ENCODE results near the gene CKLF. TPM values are rescaled to one million over a fixed set of nuclear protein-coding genes. Genes with fewer than 3 reads are reported as not detected.
A peak's percentile ranks its signal among the peaks of the same experiment; 100 is the strongest.

CKLF gene
- total RNA-seq, 2 donors from 2014 or later = 22.5 to 40.7 TPM

- 85 to 87% methylated on average over 14 to 18 of the region's 18 CpGs for WGBS, 2 experiments (ENCODE audit: insufficient coverage in 1 of 2, insufficient read length in 1 of 2)
- no peaks in the 10 kb centered on the region for H3K27me3 Mint-ChIP-seq (ENCODE audit: insufficient read depth)
- Histone ChIP-seq H3K9ac (ENCODE audit: extremely low read depth, low read length, poor library complexity, severe bottlenecking) (no peak overlapping the region), H3K4me3 (ENCODE audit: low read length) (no peak overlapping the region), H3K9me3 (ENCODE audit: control insufficient read depth, low read length) (no peaks in the 10 kb centered on the region), H3K4me1 (ENCODE audit: control insufficient read depth, insufficient read depth, low read length) (peaks cover 5% of the 10 kb centered on the region), H3K36me3 (ENCODE audit: control insufficient read depth, insufficient read depth, low read length) (no peaks in the 10 kb centered on the region), H3K27me3 (ENCODE audit: control insufficient read depth, insufficient read depth, low read length, poor library complexity, severe bottlenecking) (no peaks in the 10 kb centered on the region), H3K27ac (ENCODE audit: low read depth, low read length) (no peak overlapping the region)
- DNase-seq = peak; percentile 48
- peak overlapping the region; percentile 13 for H3K27ac Mint-ChIP-seq
- peaks cover 2% of the 10 kb centered on the region for H3K36me3 Mint-ChIP-seq (ENCODE audit: low read depth)
- no peak overlapping the region for H3K4me3 Mint-ChIP-seq
- TF ChIP-seq, protein P1, sequence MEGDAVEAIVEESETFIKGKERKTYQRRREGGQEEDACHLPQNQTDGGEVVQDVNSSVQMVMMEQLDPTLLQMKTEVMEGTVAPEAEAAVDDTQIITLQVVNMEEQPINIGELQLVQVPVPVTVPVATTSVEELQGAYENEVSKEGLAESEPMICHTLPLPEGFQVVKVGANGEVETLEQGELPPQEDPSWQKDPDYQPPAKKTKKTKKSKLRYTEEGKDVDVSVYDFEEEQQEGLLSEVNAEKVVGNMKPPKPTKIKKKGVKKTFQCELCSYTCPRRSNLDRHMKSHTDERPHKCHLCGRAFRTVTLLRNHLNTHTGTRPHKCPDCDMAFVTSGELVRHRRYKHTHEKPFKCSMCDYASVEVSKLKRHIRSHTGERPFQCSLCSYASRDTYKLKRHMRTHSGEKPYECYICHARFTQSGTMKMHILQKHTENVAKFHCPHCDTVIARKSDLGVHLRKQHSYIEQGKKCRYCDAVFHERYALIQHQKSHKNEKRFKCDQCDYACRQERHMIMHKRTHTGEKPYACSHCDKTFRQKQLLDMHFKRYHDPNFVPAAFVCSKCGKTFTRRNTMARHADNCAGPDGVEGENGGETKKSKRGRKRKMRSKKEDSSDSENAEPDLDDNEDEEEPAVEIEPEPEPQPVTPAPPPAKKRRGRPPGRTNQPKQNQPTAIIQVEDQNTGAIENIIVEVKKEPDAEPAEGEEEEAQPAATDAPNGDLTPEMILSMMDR (conservative IDR thresholded peaks at IDR 0.05) = no peak
- H3K4me1 Mint-ChIP-seq = peaks cover 11% of the 10 kb centered on the region
- no peaks in the 10 kb centered on the region for H3K9me3 Mint-ChIP-seq
These were observed 10.7 kb upstream of the CKLF start for GRCh38 chr16:66541388-66542355.

- Mint-ChIP-seq H3K4me3 (no peak overlapping the region), H3K36me3 (ENCODE audit: low read depth) (peaks cover 2% of the 10 kb centered on the region), H3K27me3 (ENCODE audit: insufficient read depth) (no peaks in the 10 kb centered on the region), H3K27ac (peak overlapping the region; percentile 13), H3K9me3 (no peaks in the 10 kb centered on the region), H3K4me1 (peaks cover 11% of the 10 kb centered on the region)
- no peak overlapping the region for H3K4me3 ChIP-seq (ENCODE audit: low read length)
- no peak overlapping the region for H3K27ac ChIP-seq (ENCODE audit: low read depth, low read length)
- no peaks in the 10 kb centered on the region for H3K27me3 ChIP-seq (ENCODE audit: control insufficient read depth, insufficient read depth, low read length, poor library complexity, severe bottlenecking)
- H3K36me3 ChIP-seq (ENCODE audit: control insufficient read depth, insufficient read depth, low read length) = no peaks in the 10 kb centered on the region
- H3K9me3 ChIP-seq (ENCODE audit: control insufficient read depth, low read length) = no peaks in the 10 kb centered on the region
- no peak overlapping the region for H3K9ac ChIP-seq (ENCODE audit: extremely low read depth, low read length, poor library complexity, severe bottlenecking)
- H3K4me1 ChIP-seq (ENCODE audit: control insufficient read depth, insufficient read depth, low read length) = peaks cover 5% of the 10 kb centered on the region
- TF ChIP-seq, protein P1 (conservative IDR thresholded peaks at IDR 0.05) = no peak
- 89 to 93% methylated on average over 3 of the region's 3 CpGs for WGBS, 2 experiments (ENCODE audit: insufficient coverage in 1 of 2, insufficient read length in 1 of 2)
- peak; percentile 54 for DNase-seq
These were observed 10.0 kb upstream of the CKLF start for GRCh38 chr16:66542396-66542795.

DNA sequence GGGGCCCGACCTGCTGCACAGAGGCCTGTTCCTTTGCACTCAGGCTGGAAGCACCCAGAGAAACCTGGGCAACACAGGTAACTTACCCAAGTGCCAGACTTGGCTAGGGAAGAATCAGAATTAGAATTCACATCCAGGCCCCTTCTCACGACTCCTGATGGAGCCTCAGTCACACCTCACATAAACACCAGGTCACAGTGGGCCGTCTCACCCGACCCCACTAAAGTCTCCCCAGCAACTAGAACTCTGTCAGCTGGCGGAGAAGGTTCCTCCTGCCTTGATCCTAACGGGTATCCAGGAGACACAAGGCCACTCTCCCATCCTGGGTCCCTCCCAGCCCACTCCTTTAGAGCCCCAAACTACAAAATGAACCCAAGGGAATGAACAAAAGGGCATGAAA lies 8.8 kb upstream of the CKLF start:
- H3K27me3 ChIP-seq (ENCODE audit: control insufficient read depth, insufficient read depth, low read length, poor library complexity, severe bottlenecking) = no peaks in the 10 kb centered on the region
- DNase-seq = no peak
- Mint-ChIP-seq H3K4me1 (peaks cover 14% of the 10 kb centered on the region), H3K9me3 (no peaks in the 10 kb centered on the region), H3K36me3 (ENCODE audit: low read depth) (peaks cover 2% of the 10 kb centered on the region), H3K4me3 (no peak overlapping the region), H3K27me3 (ENCODE audit: insufficient read depth) (no peaks in the 10 kb centered on the region), H3K27ac (no peak overlapping the region)
- no peak overlapping the region for H3K9ac ChIP-seq (ENCODE audit: extremely low read depth, low read length, poor library complexity, severe bottlenecking)
- no peak overlapping the region for H3K27ac ChIP-seq (ENCODE audit: low read depth, low read length)
- no peaks in the 10 kb centered on the region for H3K36me3 ChIP-seq (ENCODE audit: control insufficient read depth, insufficient read depth, low read length)
- H3K4me3 ChIP-seq (ENCODE audit: low read length) = no peak overlapping the region
- H3K9me3 ChIP-seq (ENCODE audit: control insufficient read depth, low read length) = no peaks in the 10 kb centered on the region
- TF ChIP-seq, protein P1 (conservative IDR thresholded peaks at IDR 0.05) = no peak
- 88 to 100% methylated on average over 5 to 6 of the region's 6 CpGs for WGBS, 2 experiments (ENCODE audit: insufficient coverage in 1 of 2, insufficient read length in 1 of 2)
- peaks cover 5% of the 10 kb centered on the region for H3K4me1 ChIP-seq (ENCODE audit: control insufficient read depth, insufficient read depth, low read length)

All from endodermal cell (in vitro differentiated cells).